PC-9 (cell line): ENCODE measurements around the gene STK38L. TPM values are rescaled to one million over a fixed set of nuclear protein-coding genes. Genes with fewer than 3 reads are reported as not detected.

Experiments
- BruUV-seq: library from RNA; stranded (reverse); fragments of 400-500 nt; replicated peaks from 2 replicates; lab custom pipeline; 2021; lab: Mats Ljungman, UMichigan
- CTCF ChIA-PET: fragments of 300-600 bp; sonication (Branson Sonifier 250); formaldehyde crosslinking; loops from one replicate; lab custom pipeline; 2022; ENCODE audit warnings: antibody characterized with exemption; lab: Charles Lee
- POLR2A ChIA-PET: fragments of 300-600 bp; sonication (Branson Sonifier 250); formaldehyde crosslinking; loops from one replicate; lab custom pipeline; 2022; ENCODE audit warnings: antibody characterized with exemption; ENCODE audit not compliant: unreplicated experiment; lab: Charles Lee
- DNase-seq, 2 experiments: peaks; one replicate each; pipeline versions ENCODE4 v3.0.0 to v3.0.0-alpha.2; 2015 to 2022; ENCODE audit warnings: mixed read lengths in 1 of 2
- H2AFZ ChIP-seq: fragments of 200-600 bp; sonication (generic); 2 replicates; pipeline ENCODE4 v1.8.1; 2017; ENCODE audit warnings: antibody characterized with exemption
- H3F3A ChIP-seq: fragments of 200-600 bp; sonication (generic); 2 replicates; pipeline ENCODE4 v1.8.1; 2017; ENCODE audit warnings: antibody characterized with exemption, mild to moderate bottlenecking, low read depth; ENCODE audit not compliant: insufficient read depth
- H3K27ac ChIP-seq: fragments of 200-600 bp; sonication (generic); 2 replicates; pipeline ENCODE4 v1.6.1; 2016; ENCODE audit warnings: mixed run types
- H3K27me3 ChIP-seq: fragments of 200-600 bp; sonication (generic); 2 replicates; pipeline ENCODE4 v1.6.1; 2016; ENCODE audit warnings: low read depth, mixed run types; ENCODE audit not compliant: insufficient read depth
- H3K36me3 ChIP-seq: fragments of 200-600 bp; sonication (generic); 2 replicates; pipeline ENCODE4 v1.6.1; 2016; ENCODE audit warnings: low read depth, mixed run types
- H3K4me1 ChIP-seq: fragments of 200-600 bp; sonication (generic); replicated peaks from 2 replicates; pipeline ENCODE4 v1.6.1; 2016; ENCODE audit warnings: mixed run types; ENCODE audit not compliant: insufficient read depth
- H3K4me2 ChIP-seq: fragments of 200-600 bp; sonication (generic); 2 replicates; pipeline ENCODE4 v1.6.1; 2017; ENCODE audit warnings: mixed run types
- H3K4me3 ChIP-seq: fragments of 200-600 bp; sonication (generic); 2 replicates; pipeline ENCODE4 v1.6.1; 2016; ENCODE audit warnings: mixed run types
- H3K79me2 ChIP-seq: fragments of 200-600 bp; sonication (generic); 2 replicates; pipeline ENCODE4 v1.6.1; 2017; ENCODE audit warnings: low read depth, mixed run types
- H3K9me2 ChIP-seq: fragments of 200-600 bp; sonication (generic); 2 replicates; pipeline ENCODE4 v1.8.1; 2017; ENCODE audit warnings: mild to moderate bottlenecking; ENCODE audit not compliant: insufficient read depth
- H3K9me3 ChIP-seq: fragments of 200-600 bp; sonication (generic); 2 replicates; pipeline ENCODE4 v1.8.1; 2016; ENCODE audit warnings: low read depth; ENCODE audit not compliant: insufficient read depth
- H4K20me1 ChIP-seq: fragments of 200-600 bp; sonication (generic); 2 replicates; pipeline ENCODE4 v1.8.1; 2017; ENCODE audit not compliant: insufficient read depth
- CTCF ChIP-seq: fragments of 200-600 bp; sonication (generic); conservative IDR thresholded peaks from 2 replicates; pipeline ENCODE4 v1.6.1; 2017; ENCODE audit warnings: mixed run types, antibody characterized with exemption, mild to moderate bottlenecking, moderate library complexity
- EZH2 ChIP-seq: fragments of 200-600 bp; sonication (generic); IDR thresholded peaks from 2 replicates; pipeline ENCODE4 v1.8.0; 2017; ENCODE audit warnings: antibody characterized with exemption, low read depth
- intact Hi-C: fragments of 100-400 bp; cut with micrococcal nuclease; formaldehyde crosslinking; loops from one replicate; pipeline ENCODE4 v1.10.0; 2022; ENCODE audit not compliant: unreplicated experiment
- total RNA-seq: library from RNA; stranded (reverse); gene quantifications from 2 replicates; pipeline ENCODE4 v1.2.3, GENCODE V29; 2021

Gene STK38L
- total RNA-seq, 1 experiment from 2014 or later: 34.7 TPM

DNA sequence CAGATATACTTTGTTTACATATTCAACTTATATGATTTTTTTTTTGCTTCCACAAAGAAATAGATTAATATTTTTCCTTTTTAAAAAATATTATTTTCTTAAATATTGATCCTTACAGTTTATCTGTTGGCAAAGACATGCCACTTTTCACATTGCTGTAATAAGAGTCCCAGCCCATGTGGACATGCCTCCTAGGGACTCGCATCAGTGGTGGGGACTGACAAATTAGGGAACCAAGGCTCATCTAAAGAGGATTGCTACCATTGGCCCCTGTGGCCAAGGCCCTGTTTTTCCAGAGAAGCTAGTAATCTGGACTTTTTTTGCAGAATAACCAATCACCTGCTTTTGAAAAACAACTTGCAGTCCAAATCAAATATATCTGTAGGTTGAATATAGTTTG is 60.8 kb downstream of the STK38L start:
- TF ChIP-seq EZH2 (no peak), CTCF (no peak)
- Histone ChIP-seq H3F3A (no peaks in the 10 kb centered on the region; the same call in 1 of the 2 replicates), H3K36me3 (peaks cover 1% of the 10 kb centered on the region; the same call in 1 of the 2 replicates), H2AFZ (no peak overlapping the region), H3K9me3 (no peaks in the 10 kb centered on the region), H3K79me2 (no peaks in the 10 kb centered on the region), H3K27ac (no peak overlapping the region), H4K20me1 (no peaks in the 10 kb centered on the region), H3K9me2 (no peaks in the 10 kb centered on the region), H3K4me3 (no peak overlapping the region), H3K4me2 (no peak overlapping the region), H3K27me3 (no peaks in the 10 kb centered on the region), H3K4me1 (no peaks in the 10 kb centered on the region)
- ChIA-PET POLR2A (interaction anchor here (0.6 to 0.7 kb wide), 2 partner anchors 8 to 513 kb away, joined by 6 to 14 read pairs; no protein-coding TSS in a partner anchor), CTCF (interaction anchor here (1.5 to 2.9 kb wide), 2 partner anchors 289 to 291 kb away, joined by 4 to 19 read pairs; partner anchors contain the start of gene TM7SF3)
- DNase-seq: no peak
- intact Hi-C loops: loop anchor here (5.0 to 10.0 kb wide), 3 partner anchors 58 to 370 kb away; partner anchors contain the start of genes FGFR1OP2 and INTS13
- BruUV-seq: no TSS peak

DNA sequence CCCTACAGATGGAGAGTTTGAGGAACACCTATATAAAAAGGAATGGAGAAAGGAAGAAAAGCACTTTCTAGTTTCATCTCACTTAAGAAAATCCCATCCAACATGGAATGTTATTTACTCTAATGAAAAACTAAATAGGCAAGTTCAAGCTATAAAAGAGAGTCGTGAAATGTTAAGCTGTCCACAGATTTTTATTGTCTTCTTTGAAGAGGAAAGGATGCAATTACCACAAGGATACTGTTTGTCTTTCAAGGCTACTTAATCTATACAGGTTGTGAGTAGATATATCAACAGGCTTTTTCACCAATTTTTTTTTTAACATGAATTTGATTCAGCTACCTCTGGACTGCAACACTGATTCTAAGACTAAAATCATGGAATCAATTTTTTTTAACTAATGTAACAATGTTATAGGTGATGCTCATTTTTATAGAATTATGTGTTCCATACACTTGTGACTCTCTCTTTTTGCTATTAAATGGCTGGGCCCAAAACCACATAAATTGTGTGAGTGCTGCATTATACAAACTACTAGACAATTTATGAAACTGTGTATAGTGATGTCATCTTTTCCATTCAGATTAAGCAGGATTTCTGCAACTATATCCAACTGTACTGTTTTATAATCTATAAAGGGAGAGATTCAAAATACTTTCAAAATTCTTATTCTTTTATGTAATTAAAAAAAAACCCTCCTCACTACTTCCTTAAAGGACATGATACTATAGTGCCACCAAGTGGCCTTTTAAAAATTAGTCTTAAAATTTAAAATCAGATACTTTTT is 61.8 kb downstream of the STK38L start:
- CTCF ChIA-PET: interaction anchor here (0.6 to 2.9 kb wide), 16 partner anchors 22 to 1689 kb away, joined by 3 to 19 read pairs (median 6); partner anchors contain the start of genes BMAL2, MED21, STK38L and TM7SF3
- DNase-seq: peak in 1 of 2 experiments; percentile 59
- no peak overlapping the region for H3K4me2 ChIP-seq
- H3K4me1 ChIP-seq: no peaks in the 10 kb centered on the region
- H3K27me3 ChIP-seq: no peaks in the 10 kb centered on the region
- no peaks in the 10 kb centered on the region for H3K9me3 ChIP-seq
- POLR2A ChIA-PET: interaction anchor here (0.6 to 0.7 kb wide), 6 partner anchors 22 to 472 kb away, joined by 3 to 14 read pairs (median 6); partner anchors contain the start of genes FGFR1OP2 and MED21
- no peak overlapping the region for H3K27ac ChIP-seq
- H4K20me1 ChIP-seq: no peaks in the 10 kb centered on the region
- no peaks in the 10 kb centered on the region for H3K9me2 ChIP-seq
- H3K4me3 ChIP-seq: no peak overlapping the region
- H3K79me2 ChIP-seq: no peaks in the 10 kb centered on the region
- intact Hi-C loops: loop anchor here (1.0 to 10.0 kb wide), 6 partner anchors 79 to 453 kb away; partner anchors contain the start of genes FGFR1OP2, INTS13 and TM7SF3
- H3K36me3 ChIP-seq: peaks cover 6% of the 10 kb centered on the region; the same call in 1 of the 2 replicates
- no peaks in the 10 kb centered on the region; the same call in 1 of the 2 replicates for H3F3A ChIP-seq
- H2AFZ ChIP-seq: no peak overlapping the region
- BruUV-seq: no TSS peak
- TF ChIP-seq EZH2: no peak
- peak; percentile 84 for TF ChIP-seq CTCF

- no peak for TF ChIP-seq CTCF
- TF ChIP-seq EZH2: no peak
- Histone ChIP-seq H3F3A (no peaks in the 10 kb centered on the region; the same call in 1 of the 2 replicates), H2AFZ (no peak overlapping the region), H3K79me2 (no peaks in the 10 kb centered on the region), H3K4me3 (no peak overlapping the region), H4K20me1 (no peaks in the 10 kb centered on the region), H3K4me1 (no peaks in the 10 kb centered on the region), H3K9me2 (no peaks in the 10 kb centered on the region), H3K27ac (no peak overlapping the region), H3K27me3 (no peaks in the 10 kb centered on the region), H3K9me3 (no peaks in the 10 kb centered on the region), H3K4me2 (no peak overlapping the region), H3K36me3 (peaks cover 6% of the 10 kb centered on the region; the same call in 1 of the 2 replicates)
- ChIA-PET POLR2A (no interaction called here), CTCF (interaction anchor here (1.4 kb wide), 1 partner anchor 7 kb away, joined by 5 read pairs; no protein-coding TSS in a partner anchor)
- no peak for DNase-seq
- no TSS peak for BruUV-seq
- intact Hi-C loops: loop anchor here (5.0 to 10.0 kb wide), 2 partner anchors 167 to 375 kb away; partner anchors contain the start of genes FGFR1OP2 and INTS13
Observed at GRCh38 chr12:27309293-27309994, 65.4 kb downstream of the STK38L start.
